NCI-H1048 (cell line): ENCODE data around the gene CAPN6.

Experiments used
- DNase-seq: peaks from one replicate; lab custom pipeline; 2025; lab: John Stamatoyannopoulos, UW

The CAPN6 gene

GRCh38 chrX:111270339-111270738, at the start of gene CAPN6:
Gene CAPN6, minus strand, starts transcription at chrX:111270483. Its CDS starts 6,547 bp downstream, at chrX:111263936.
- no peak for DNase-seq

- no peak for DNase-seq
Measured at GRCh38 chrX:111319451-111319850, 49.2 kb upstream of the CAPN6 start.

GRCh38 chrX:111318901-111319300, 48.6 kb upstream of the CAPN6 start:
- no peak for DNase-seq

GRCh38 chrX:111309083-111309482, 38.8 kb upstream of the CAPN6 start:
- DNase-seq, result no peak

- no peak for DNase-seq
Measured at GRCh38 chrX:111308039-111308438, 37.8 kb upstream of the CAPN6 start.

- no peak for DNase-seq
Measured at GRCh38 chrX:111302284-111302683, 32.0 kb upstream of the CAPN6 start.

- DNase-seq, result no peak
Measured at GRCh38 chrX:111288841-111289240, 18.6 kb upstream of the CAPN6 start.

- DNase-seq, result no peak
Measured at GRCh38 chrX:111284631-111285293, 14.5 kb upstream of the CAPN6 start.

GRCh38 chrX:111283446-111283845, 13.2 kb upstream of the CAPN6 start:
- DNase-seq, result no peak

- no peak for DNase-seq
Measured at GRCh38 chrX:111282991-111283390, 12.7 kb upstream of the CAPN6 start.

GRCh38 chrX:111282139-111282538, 11.9 kb upstream of the CAPN6 start:
- no peak for DNase-seq

- no peak for DNase-seq
Measured at GRCh38 chrX:111268506-111268905, 1.8 kb downstream of the CAPN6 start.

- DNase-seq, result no peak
Measured at GRCh38 chrX:111265486-111265885, 4.8 kb downstream of the CAPN6 start.

GRCh38 chrX:111264385-111264784, 5.9 kb downstream of the CAPN6 start:
- DNase-seq, result no peak

GRCh38 chrX:111262086-111262485, 8.2 kb downstream of the CAPN6 start:
- no peak for DNase-seq

GRCh38 chrX:111260451-111260850, 9.8 kb downstream of the CAPN6 start:
- no peak for DNase-seq

GRCh38 chrX:111259559-111259958, 10.7 kb downstream of the CAPN6 start:
- DNase-seq, result no peak

- no peak for DNase-seq
Measured at GRCh38 chrX:111257733-111258132, 12.6 kb downstream of the CAPN6 start.

GRCh38 chrX:111254896-111255693, 15.2 kb downstream of the CAPN6 start:
- DNase-seq, result no peak

- no peak for DNase-seq
Measured at GRCh38 chrX:111244235-111244750, 26.0 kb downstream of the CAPN6 start.

- DNase-seq, result no peak
Measured at GRCh38 chrX:111216293-111216801, 53.9 kb downstream of the CAPN6 start.

- DNase-seq, result no peak
Measured at GRCh38 chrX:111207851-111208250, 62.4 kb downstream of the CAPN6 start.

- DNase-seq, result no peak
Measured at GRCh38 chrX:111200327-111200726, 70.0 kb downstream of the CAPN6 start.
